SK-N-SH (cell line): ENCODE data around the gene RPS24. TPM values are rescaled to one million over a fixed set of nuclear protein-coding genes. Genes with fewer than 3 reads are reported as not detected.

Experiments used
- CTCF ChIA-PET: fragments of 300-600, 350-600 bp; formaldehyde crosslinking; extraction: SDS; loops from one replicate; lab custom pipeline; 2021; lab: Yijun Ruan, JAX
- POLR2A ChIA-PET: fragments of 350-600 bp; sonication (Branson Sonifier 250); formaldehyde crosslinking; extraction: SDS; loops from one replicate; lab custom pipeline; 2020; ENCODE audit warnings: antibody characterized with exemption, inconsistent platforms; lab: Yijun Ruan, JAX
- DNase-seq: peaks from one replicate; pipeline ENCODE4 v3.0.0; 2012
- H2AFZ ChIP-seq: fragments of 200-600 bp; sonication (generic); 2 replicates; pipeline ENCODE4 v1.8.1; 2016; ENCODE audit warnings: antibody characterized with exemption, mild to moderate bottlenecking, low read depth
- H3F3A ChIP-seq: fragments of 200-600 bp; sonication (generic); replicated peaks from 2 replicates; pipeline ENCODE3; 2016; ENCODE audit warnings: antibody characterized with exemption, mild to moderate bottlenecking; ENCODE audit not compliant: insufficient read depth
- H3K27ac ChIP-seq, 2 experiments: fragments of 200-500 bp in 1 of 2; fragments of 200-600 bp in 1 of 2; sonication (Bioruptor generic) in 1 of 2; sonication (generic), shearing (Covaris generic) in 1 of 2; 2 replicates each; pipeline versions ENCODE4 v1.5.1 to v1.6.1; 2014 to 2016; ENCODE audit warnings: low read depth in 2 of 2, inconsistent platforms in 1 of 2, low read length in 1 of 2, mild to moderate bottlenecking in 1 of 2, mixed read lengths in 1 of 2
- H3K27me3 ChIP-seq: fragments of 200-600 bp; sonication (generic), shearing (Covaris generic); 2 replicates; pipeline ENCODE4 v1.6.1; 2016; ENCODE audit warnings: mixed run types; ENCODE audit not compliant: insufficient read depth
- H3K36me3 ChIP-seq, 2 experiments: fragments of 200-500 bp in 1 of 2; fragments of 200-600 bp in 1 of 2; sonication (Bioruptor generic) in 1 of 2; sonication (generic) in 1 of 2; replicated peaks in 1 of 2; 2 replicates each; pipeline versions ENCODE3 to v1.5.1; 2014 to 2016; ENCODE audit warnings: low read length in 1 of 2, mild to moderate bottlenecking in 1 of 2; ENCODE audit not compliant: insufficient read depth in 2 of 2, control insufficient read depth in 1 of 2
- H3K4me1 ChIP-seq, 2 experiments: fragments of 200-500 bp in 1 of 2; fragments of 200-600 bp in 1 of 2; sonication (Bioruptor generic) in 1 of 2; sonication (generic), shearing (Covaris generic) in 1 of 2; 2 replicates each; pipeline versions ENCODE4 v1.5.1 to v1.6.1; 2014 to 2016; ENCODE audit warnings: low read depth in 1 of 2, low read length in 1 of 2, mixed run types in 1 of 2; ENCODE audit not compliant: insufficient read depth in 2 of 2, control insufficient read depth in 1 of 2
- H3K4me2 ChIP-seq: fragments of 200-600 bp; sonication (generic), shearing (Covaris generic); 2 replicates; pipeline ENCODE4 v1.6.1; 2017; ENCODE audit warnings: mixed run types
- H3K4me3 ChIP-seq, 2 experiments: fragments of 200-500 bp in 1 of 2; fragments of 200-600 bp in 1 of 2; sonication (Bioruptor generic) in 1 of 2; sonication (generic), shearing (Covaris generic) in 1 of 2; 2 replicates each; pipeline versions ENCODE4 v1.5.1 to v1.8.1; 2014 to 2016; ENCODE audit warnings: low read depth in 2 of 2, inconsistent platforms in 1 of 2, low read length in 1 of 2, mild to moderate bottlenecking in 1 of 2, mixed read lengths in 1 of 2, moderate library complexity in 1 of 2
- H3K79me2 ChIP-seq: fragments of 200-600 bp; sonication (generic); 2 replicates; pipeline ENCODE4 v1.8.1; 2017; ENCODE audit warnings: mild to moderate bottlenecking; ENCODE audit not compliant: insufficient read depth
- H3K9ac ChIP-seq: fragments of 200-600 bp; sonication (generic); 2 replicates; pipeline ENCODE4 v1.6.1; 2017; ENCODE audit warnings: mixed run types
- H3K9me2 ChIP-seq: fragments of 200-600 bp; sonication (generic); 2 replicates; pipeline ENCODE4 v1.6.1; 2017; ENCODE audit warnings: mixed run types
- H3K9me3 ChIP-seq: fragments of 200-600 bp; sonication (generic); 2 replicates; pipeline ENCODE4 v1.6.1; 2017; ENCODE audit warnings: mixed run types, mild to moderate bottlenecking, moderate library complexity
- H4K20me1 ChIP-seq: fragments of 200-600 bp; sonication (generic); 2 replicates; pipeline ENCODE4 v1.6.1; 2017; ENCODE audit warnings: mild to moderate bottlenecking, mixed run types; ENCODE audit not compliant: insufficient read depth
- FOSL2 ChIP-seq: IDR thresholded peaks from 2 replicates; pipeline ENCODE4 v1.4.0; 2012; ENCODE audit warnings: low read depth, mild to moderate bottlenecking, moderate library complexity, borderline replicate concordance
- GABPA ChIP-seq: IDR thresholded peaks from 2 replicates; pipeline ENCODE4 v1.4.0; 2012; ENCODE audit warnings: low read depth, mild to moderate bottlenecking
- GATA2 ChIP-seq: sonication (generic); formaldehyde crosslinking; IDR thresholded peaks from 2 replicates; pipeline ENCODE4 v1.5.0; 2020; ENCODE audit warnings: mild to moderate bottlenecking, missing genetic modification reagents
- NFIC ChIP-seq: IDR thresholded peaks from 2 replicates; pipeline ENCODE4 v1.4.0; 2012; ENCODE audit warnings: borderline replicate concordance
- NRF1 ChIP-seq: IDR thresholded peaks from 2 replicates; pipeline ENCODE4 v1.6.1; 2012; ENCODE audit warnings: low read depth, mild to moderate bottlenecking, low read length
- RFX5 ChIP-seq: IDR thresholded peaks from 2 replicates; pipeline ENCODE4 v1.6.1; 2012; ENCODE audit warnings: mild to moderate bottlenecking, improper control_type of control experiment, low read length
- RXRA ChIP-seq: IDR thresholded peaks from 2 replicates; pipeline ENCODE4 v1.4.0; 2012; ENCODE audit warnings: low read depth, mild to moderate bottlenecking, borderline replicate concordance
- TCF12 ChIP-seq: IDR thresholded peaks from 2 replicates; pipeline ENCODE4 v1.4.0; 2012
- TEAD4 ChIP-seq: IDR thresholded peaks from 2 replicates; pipeline ENCODE4 v1.4.0; 2012; ENCODE audit warnings: mild to moderate bottlenecking, borderline replicate concordance; ENCODE audit not compliant: insufficient read depth
- YY1 ChIP-seq: IDR thresholded peaks from 2 replicates; pipeline ENCODE4 v1.4.0; 2012; ENCODE audit warnings: low read depth, mild to moderate bottlenecking
- WGBS: methylation state at CpG from one replicate; pipeline ENCODE4 v1.1.6; 2017; ENCODE audit warnings: low lambda C conversion rate; 5-methylcytosine and 5-hydroxymethylcytosine counted together
- polyA plus RNA-seq, 3 experiments: library from polyadenylated mRNA; depleted of rRNA; stranded (reverse); fragments of >200 nt; gene quantifications; 2 replicates each; pipeline ENCODE4 v1.2.3, GENCODE V29; 2012
- TF ChIP-seq, protein P1 (sequence below): IDR thresholded peaks from 2 replicates; pipeline ENCODE4 v1.4.0; 2012; ENCODE audit warnings: low read depth
- TF ChIP-seq, protein P2 (sequence below): IDR thresholded peaks from 2 replicates; pipeline ENCODE4 v1.6.1; 2012; ENCODE audit warnings: mild to moderate bottlenecking, low read depth, low read length, moderate library complexity
- TF ChIP-seq, protein P3 (sequence below): fragments of 150-350 bp; IDR thresholded peaks from 2 replicates; pipeline ENCODE4 v1.6.1; 2016; ENCODE audit warnings: mild to moderate bottlenecking, low read depth, low read length

Gene RPS24
- polyA plus RNA-seq, 1 of the 3 experiments (the other 2 are of a cell fraction), result 3,806 TPM

DNA sequence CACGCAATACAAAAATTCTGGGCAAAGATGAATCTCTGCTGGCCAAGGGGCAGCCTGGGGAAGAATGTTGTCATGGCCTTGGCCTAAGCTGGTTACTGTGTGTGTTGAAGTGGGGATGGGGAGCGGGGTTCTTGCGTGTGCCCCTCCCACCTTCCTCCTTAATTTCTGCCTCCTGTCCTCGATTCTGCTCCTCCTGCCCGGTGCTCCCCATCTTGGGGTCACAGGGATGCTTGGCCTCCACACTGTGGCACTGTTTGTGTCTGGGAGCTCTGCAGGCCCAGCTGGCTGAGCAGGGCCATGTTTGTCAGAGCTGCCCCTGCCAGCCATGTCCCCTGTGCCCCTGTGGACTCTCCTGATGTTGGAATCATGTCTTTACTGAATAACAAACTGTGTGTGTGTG, 37.1 kb downstream of the RPS24 start:
- H3K9me3 ChIP-seq, result no peaks in the 10 kb centered on the region
- no peaks in the 10 kb centered on the region for H3F3A ChIP-seq
- ChIA-PET POLR2A (no interaction called here), CTCF (interaction anchor here (2.6 kb wide), 1 partner anchor 24 kb away, joined by 15 read pairs; no protein-coding TSS in a partner anchor)
- TF ChIP-seq GABPA (no peak), FOSL2 (no peak), TCF12 (no peak), NRF1 (no peak), RFX5 (no peak), YY1 (no peak), NFIC (no peak), GATA2 (CRISPR knock-in tag) (no peak), RXRA (no peak), TEAD4 (no peak)
- TF ChIP-seq, protein P1, sequence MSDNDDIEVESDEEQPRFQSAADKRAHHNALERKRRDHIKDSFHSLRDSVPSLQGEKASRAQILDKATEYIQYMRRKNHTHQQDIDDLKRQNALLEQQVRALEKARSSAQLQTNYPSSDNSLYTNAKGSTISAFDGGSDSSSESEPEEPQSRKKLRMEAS, result no peak
- TF ChIP-seq, protein P2, sequence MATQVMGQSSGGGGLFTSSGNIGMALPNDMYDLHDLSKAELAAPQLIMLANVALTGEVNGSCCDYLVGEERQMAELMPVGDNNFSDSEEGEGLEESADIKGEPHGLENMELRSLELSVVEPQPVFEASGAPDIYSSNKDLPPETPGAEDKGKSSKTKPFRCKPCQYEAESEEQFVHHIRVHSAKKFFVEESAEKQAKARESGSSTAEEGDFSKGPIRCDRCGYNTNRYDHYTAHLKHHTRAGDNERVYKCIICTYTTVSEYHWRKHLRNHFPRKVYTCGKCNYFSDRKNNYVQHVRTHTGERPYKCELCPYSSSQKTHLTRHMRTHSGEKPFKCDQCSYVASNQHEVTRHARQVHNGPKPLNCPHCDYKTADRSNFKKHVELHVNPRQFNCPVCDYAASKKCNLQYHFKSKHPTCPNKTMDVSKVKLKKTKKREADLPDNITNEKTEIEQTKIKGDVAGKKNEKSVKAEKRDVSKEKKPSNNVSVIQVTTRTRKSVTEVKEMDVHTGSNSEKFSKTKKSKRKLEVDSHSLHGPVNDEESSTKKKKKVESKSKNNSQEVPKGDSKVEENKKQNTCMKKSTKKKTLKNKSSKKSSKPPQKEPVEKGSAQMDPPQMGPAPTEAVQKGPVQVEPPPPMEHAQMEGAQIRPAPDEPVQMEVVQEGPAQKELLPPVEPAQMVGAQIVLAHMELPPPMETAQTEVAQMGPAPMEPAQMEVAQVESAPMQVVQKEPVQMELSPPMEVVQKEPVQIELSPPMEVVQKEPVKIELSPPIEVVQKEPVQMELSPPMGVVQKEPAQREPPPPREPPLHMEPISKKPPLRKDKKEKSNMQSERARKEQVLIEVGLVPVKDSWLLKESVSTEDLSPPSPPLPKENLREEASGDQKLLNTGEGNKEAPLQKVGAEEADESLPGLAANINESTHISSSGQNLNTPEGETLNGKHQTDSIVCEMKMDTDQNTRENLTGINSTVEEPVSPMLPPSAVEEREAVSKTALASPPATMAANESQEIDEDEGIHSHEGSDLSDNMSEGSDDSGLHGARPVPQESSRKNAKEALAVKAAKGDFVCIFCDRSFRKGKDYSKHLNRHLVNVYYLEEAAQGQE, result no peak
- TF ChIP-seq, protein P3, sequence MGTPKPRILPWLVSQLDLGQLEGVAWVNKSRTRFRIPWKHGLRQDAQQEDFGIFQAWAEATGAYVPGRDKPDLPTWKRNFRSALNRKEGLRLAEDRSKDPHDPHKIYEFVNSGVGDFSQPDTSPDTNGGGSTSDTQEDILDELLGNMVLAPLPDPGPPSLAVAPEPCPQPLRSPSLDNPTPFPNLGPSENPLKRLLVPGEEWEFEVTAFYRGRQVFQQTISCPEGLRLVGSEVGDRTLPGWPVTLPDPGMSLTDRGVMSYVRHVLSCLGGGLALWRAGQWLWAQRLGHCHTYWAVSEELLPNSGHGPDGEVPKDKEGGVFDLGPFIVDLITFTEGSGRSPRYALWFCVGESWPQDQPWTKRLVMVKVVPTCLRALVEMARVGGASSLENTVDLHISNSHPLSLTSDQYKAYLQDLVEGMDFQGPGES, result no peak
- H3K9ac ChIP-seq, result no peak overlapping the region
- H3K4me2 ChIP-seq, result no peak overlapping the region
- H3K79me2 ChIP-seq, result no peaks in the 10 kb centered on the region
- H3K27ac ChIP-seq, result no peak overlapping the region
- no peaks in the 10 kb centered on the region for H3K27me3 ChIP-seq
- 80% methylated on average over 5 of the region's 5 CpGs for WGBS
- no peak overlapping the region for H3K4me3 ChIP-seq
- DNase-seq, result no peak
- no peak overlapping the region for H2AFZ ChIP-seq
- H3K4me1 ChIP-seq, result peaks cover 0 to 3% of the 10 kb centered on the region in 2 experiments; a peak in 1 of 4 replicates
- H4K20me1 ChIP-seq, result no peaks in the 10 kb centered on the region
- no peaks in the 10 kb centered on the region for H3K9me2 ChIP-seq
- no peaks in the 10 kb centered on the region for H3K36me3 ChIP-seq
